IgD-negative memory B cell (primary cell): ENCODE data around the gene CDC42BPB. TPM values are rescaled to one million over a fixed set of nuclear protein-coding genes. Genes with fewer than 3 reads are reported as not detected.
A peak's percentile ranks its signal among the peaks of the same experiment; 100 is the strongest.

Source experiments
- H3K27ac Mint-ChIP-seq, 3 donors: one replicate each; pipeline ENCODE4 v1.8.0; 2020 to 2022; ENCODE audit warnings: mild to moderate bottlenecking in 3 of 3, mixed read lengths in 3 of 3, moderate library complexity in 1 of 3
- H3K27me3 Mint-ChIP-seq: one replicate; pipeline ENCODE4 v1.8.0; 2021; ENCODE audit warnings: mixed read lengths
- H3K36me3 Mint-ChIP-seq: one replicate; pipeline ENCODE4 v1.8.0; 2020; ENCODE audit warnings: mild to moderate bottlenecking, mixed read lengths
- H3K4me1 Mint-ChIP-seq, 3 donors: one replicate each; pipeline ENCODE4 v1.8.0; 2020 to 2022; ENCODE audit warnings: mixed read lengths in 3 of 3, mild to moderate bottlenecking in 1 of 3
- H3K4me3 Mint-ChIP-seq, 4 donors: one replicate each; pipeline ENCODE4 v1.8.0; 2020 to 2022; ENCODE audit warnings: mild to moderate bottlenecking in 4 of 4, mixed read lengths in 4 of 4, moderate library complexity in 3 of 4
- H3K9me3 Mint-ChIP-seq, 3 donors: one replicate each; pipeline ENCODE4 v1.8.0; 2020 to 2021; ENCODE audit warnings: mixed read lengths in 3 of 3, mild to moderate bottlenecking in 1 of 3
- polyA plus RNA-seq: library from polyadenylated mRNA; unstranded; fragments of 300-500 nt; fragmentation: Illumina TruSeq; gene quantifications from one replicate; pipeline ENCODE4 v1.2.3, GENCODE V29; 2021

CDC42BPB gene
- polyA plus RNA-seq, 1 donor from 2014 or later = 1.2 TPM

DNA sequence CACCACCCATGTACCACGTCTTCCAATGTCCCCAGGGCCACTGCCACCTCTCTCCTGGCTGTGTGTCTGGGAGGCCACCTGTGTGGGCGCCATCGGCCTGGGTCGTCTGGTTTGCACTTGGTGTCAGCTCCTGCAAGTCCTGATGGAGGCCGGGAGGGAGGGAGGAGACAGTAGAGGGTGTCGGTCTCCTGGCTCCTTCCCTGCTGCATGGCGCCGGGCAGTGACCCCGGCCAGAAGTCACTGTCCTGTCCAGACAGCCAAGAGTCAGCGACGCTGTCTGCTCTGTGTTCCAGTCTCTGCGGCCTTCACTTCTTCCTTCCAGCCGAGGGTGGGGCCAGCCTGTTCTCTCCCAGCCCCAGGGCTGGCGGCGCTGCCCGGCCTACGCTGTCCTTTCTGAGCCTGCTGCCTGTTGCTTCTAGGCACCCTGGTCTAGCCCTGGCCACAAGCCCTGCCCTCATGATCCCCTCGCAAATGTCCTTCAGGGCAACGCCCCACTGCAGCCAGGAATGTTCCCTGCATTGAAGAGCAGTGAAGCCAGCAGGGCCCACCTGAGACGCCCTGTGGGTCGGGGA, 13.7 kb upstream of the CDC42BPB start:
- H3K4me1 Mint-ChIP-seq = peaks cover 0 to 4% (median 3%) of the 10 kb centered on the region in 3 donors
- no peak overlapping the region for H3K27ac Mint-ChIP-seq
- no peaks in the 10 kb centered on the region for H3K9me3 Mint-ChIP-seq
- H3K36me3 Mint-ChIP-seq = peaks cover 3% of the 10 kb centered on the region
- H3K27me3 Mint-ChIP-seq = peaks cover 2% of the 10 kb centered on the region
- H3K4me3 Mint-ChIP-seq = no peak overlapping the region

GRCh38 chr14:103070263-103070885, 13.0 kb upstream of the CDC42BPB start:
- H3K4me3 Mint-ChIP-seq = no peak overlapping the region
- H3K36me3 Mint-ChIP-seq = peaks cover 3% of the 10 kb centered on the region
- no peaks in the 10 kb centered on the region for H3K9me3 Mint-ChIP-seq
- H3K27me3 Mint-ChIP-seq = peaks cover 2% of the 10 kb centered on the region
- H3K27ac Mint-ChIP-seq = no peak overlapping the region
- H3K4me1 Mint-ChIP-seq = peaks cover 0 to 4% (median 3%) of the 10 kb centered on the region in 3 donors

DNA sequence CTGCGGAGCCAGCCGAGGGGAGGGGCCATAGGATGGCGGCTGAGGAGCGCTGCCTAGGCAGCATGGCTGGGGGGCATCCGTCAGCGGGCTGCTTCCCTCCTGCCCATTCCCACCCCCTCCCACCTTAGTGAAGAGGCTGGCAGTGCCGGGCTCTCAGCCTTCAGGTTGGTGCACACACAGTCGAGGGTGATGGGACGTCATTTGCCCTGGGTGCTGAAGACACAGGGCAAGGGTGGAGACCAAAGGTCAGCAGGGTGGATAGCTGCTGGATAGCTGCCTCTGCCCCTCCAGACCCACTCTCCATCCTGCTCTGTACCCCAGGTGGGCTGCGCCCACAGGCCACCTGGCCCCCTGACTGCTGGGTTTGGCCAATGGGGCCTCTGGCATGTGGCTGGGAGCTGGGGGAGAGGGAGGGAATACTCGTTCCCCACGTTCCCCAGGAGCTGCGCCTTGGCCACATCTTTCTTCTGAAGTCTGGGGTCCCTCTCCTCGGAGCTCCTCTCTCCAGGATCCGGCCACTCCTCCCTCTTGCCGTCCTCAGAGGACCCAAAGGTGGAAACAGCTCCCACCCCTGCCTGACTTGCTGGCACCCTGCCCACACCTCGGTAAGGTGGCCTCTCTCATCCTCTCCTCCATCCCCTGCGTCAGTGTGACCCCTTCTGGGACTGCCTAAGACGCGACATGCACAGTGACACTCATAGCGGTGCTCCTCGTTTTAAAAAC, 11.2 kb upstream of the CDC42BPB start:
- Mint-ChIP-seq H3K36me3 (peaks cover 3% of the 10 kb centered on the region), H3K27me3 (peaks cover 2% of the 10 kb centered on the region), H3K4me1 (peaks cover 0 to 3% (median 0%) of the 10 kb centered on the region in 3 donors), H3K27ac (no peak overlapping the region), H3K9me3 (no peaks in the 10 kb centered on the region), H3K4me3 (peak overlapping the region in 1 of 4 donors; percentile 35)

DNA sequence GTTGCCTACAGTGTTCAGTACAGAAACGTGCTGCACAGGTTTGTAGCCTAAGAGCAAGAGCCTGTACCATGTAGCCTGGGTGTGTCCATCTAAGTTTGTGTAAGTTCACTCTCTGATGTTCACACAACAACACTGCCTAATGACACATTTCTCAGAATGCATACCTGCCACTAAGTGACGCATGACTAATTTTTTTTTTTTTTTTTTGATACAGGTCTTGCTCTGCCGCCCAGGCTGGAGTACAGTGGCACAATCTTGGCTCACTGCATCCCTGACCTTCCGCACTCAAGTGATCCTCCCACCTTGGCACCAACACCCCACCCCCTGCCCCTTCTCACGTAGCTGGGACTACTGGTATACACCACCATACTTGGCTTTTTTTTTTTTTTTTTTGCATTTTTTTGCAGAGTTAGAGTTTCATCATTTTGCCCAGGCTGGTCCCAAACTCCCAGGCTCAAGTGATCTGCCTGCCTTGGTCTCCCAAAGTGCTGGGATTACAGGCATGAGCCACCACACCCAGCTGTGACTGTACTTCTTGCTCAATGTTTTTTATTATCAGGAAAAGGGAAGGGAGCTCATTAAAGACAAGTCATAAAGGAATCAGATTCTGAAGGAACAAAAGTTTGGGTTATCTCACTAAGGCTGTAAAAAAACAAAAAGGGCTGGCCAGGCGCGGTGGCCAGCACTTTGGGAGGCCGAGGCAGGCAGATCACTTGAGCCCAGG, 10.0 kb upstream of the CDC42BPB start:
- H3K27ac Mint-ChIP-seq = peak overlapping the region in 1 of 3 donors; percentile 67
- peaks cover 0 to 3% (median 0%) of the 10 kb centered on the region in 3 donors for H3K4me1 Mint-ChIP-seq
- peaks cover 3% of the 10 kb centered on the region for H3K36me3 Mint-ChIP-seq
- no peaks in the 10 kb centered on the region for H3K9me3 Mint-ChIP-seq
- H3K27me3 Mint-ChIP-seq = peaks cover 2% of the 10 kb centered on the region
- H3K4me3 Mint-ChIP-seq = no peak overlapping the region

DNA sequence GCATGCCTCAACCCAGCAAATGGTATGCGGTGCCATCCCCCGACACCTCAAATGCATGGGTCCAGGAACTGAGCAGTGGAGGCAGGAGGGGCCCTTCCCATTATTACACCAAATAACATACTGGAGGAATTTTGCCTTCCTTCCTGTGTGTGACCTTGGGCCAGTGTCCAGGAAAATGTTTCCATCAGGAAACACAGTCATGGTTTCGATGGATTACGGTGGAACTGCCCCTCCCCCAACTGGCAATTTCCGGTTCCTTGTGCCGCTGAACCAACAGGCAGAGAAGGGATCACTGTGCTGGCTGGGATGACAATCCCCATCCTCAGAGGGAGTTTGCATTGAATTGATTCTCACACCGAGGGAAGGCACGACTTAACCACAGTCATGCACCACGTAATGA, 9.1 kb upstream of the CDC42BPB start:
- Mint-ChIP-seq H3K4me1 (peaks cover 0 to 3% (median 0%) of the 10 kb centered on the region in 3 donors), H3K27ac (no peak overlapping the region), H3K4me3 (no peak overlapping the region), H3K36me3 (peaks cover 3% of the 10 kb centered on the region), H3K9me3 (no peaks in the 10 kb centered on the region), H3K27me3 (peaks cover 2% of the 10 kb centered on the region)

DNA sequence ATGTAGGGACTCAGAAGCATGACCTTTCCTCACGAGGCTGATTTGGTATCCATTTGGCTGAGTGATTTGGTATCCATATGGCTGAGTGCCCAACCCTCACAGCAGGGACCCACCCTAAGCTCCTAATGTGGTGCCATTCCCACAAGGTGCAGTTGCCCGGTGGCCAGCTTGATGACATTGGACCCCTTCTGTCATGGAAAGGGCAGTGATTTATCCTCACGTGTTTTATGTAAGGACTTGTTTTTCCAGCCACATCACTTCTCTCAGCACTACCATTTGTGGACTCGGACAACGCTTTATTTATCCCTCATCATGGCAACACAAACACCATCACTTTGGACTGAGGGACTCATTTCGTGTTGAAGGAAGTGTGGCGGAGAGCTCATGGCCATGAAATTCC, 8.5 kb upstream of the CDC42BPB start:
- Mint-ChIP-seq H3K27me3 (peaks cover 2% of the 10 kb centered on the region), H3K36me3 (peaks cover 3% of the 10 kb centered on the region), H3K4me3 (no peak overlapping the region), H3K4me1 (peaks cover 0 to 3% (median 0%) of the 10 kb centered on the region in 3 donors), H3K27ac (no peak overlapping the region), H3K9me3 (no peaks in the 10 kb centered on the region)

GRCh38 chr14:103064978-103065377, 7.6 kb upstream of the CDC42BPB start:
- Mint-ChIP-seq H3K27me3 (peaks cover 2% of the 10 kb centered on the region), H3K4me3 (no peak overlapping the region), H3K4me1 (peaks cover 0 to 3% (median 3%) of the 10 kb centered on the region in 3 donors), H3K9me3 (no peaks in the 10 kb centered on the region), H3K27ac (no peak overlapping the region), H3K36me3 (peaks cover 3% of the 10 kb centered on the region)

GRCh38 chr14:103064436-103064835, 7.1 kb upstream of the CDC42BPB start:
- Mint-ChIP-seq H3K27ac (no peak overlapping the region), H3K27me3 (no peaks in the 10 kb centered on the region), H3K4me1 (peaks cover 0 to 4% (median 3%) of the 10 kb centered on the region in 3 donors), H3K4me3 (no peak overlapping the region), H3K36me3 (no peaks in the 10 kb centered on the region), H3K9me3 (no peaks in the 10 kb centered on the region)

DNA sequence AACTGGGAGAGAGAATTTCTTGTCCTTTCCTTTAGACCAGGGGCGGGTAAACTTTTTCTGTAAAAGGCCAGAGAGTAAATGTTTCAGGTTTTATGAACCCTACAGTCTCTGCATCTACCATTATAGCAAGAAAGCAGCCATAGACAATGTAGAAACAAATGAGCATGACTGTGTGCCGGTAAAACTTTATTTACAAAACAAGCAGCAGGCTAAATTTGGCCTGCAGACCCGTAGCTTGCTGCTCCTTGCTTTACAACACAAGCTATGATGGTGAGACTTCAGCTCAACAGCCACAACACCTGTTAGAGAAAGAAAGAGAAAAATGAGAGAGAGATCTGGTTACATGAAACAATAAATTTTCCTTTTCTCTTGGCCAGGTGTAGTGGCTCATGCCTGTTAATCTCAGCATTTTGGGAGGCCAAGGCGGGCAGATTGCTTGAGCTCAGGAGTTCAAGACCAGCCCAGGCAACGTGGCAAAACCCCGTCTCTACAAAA, 4.2 kb upstream of the CDC42BPB start:
- Mint-ChIP-seq H3K4me3 (peak overlapping the region in 1 of 4 donors; percentile 11), H3K9me3 (no peaks in the 10 kb centered on the region), H3K36me3 (no peaks in the 10 kb centered on the region), H3K27me3 (no peaks in the 10 kb centered on the region), H3K4me1 (peaks cover 2 to 9% (median 4%) of the 10 kb centered on the region in 3 donors), H3K27ac (peak overlapping the region in 1 of 3 donors; percentile 42)

- peak overlapping the region in 1 of 3 donors; percentile 86 for H3K27ac Mint-ChIP-seq
- H3K27me3 Mint-ChIP-seq = no peaks in the 10 kb centered on the region
- H3K4me1 Mint-ChIP-seq = peaks cover 13 to 20% (median 15%) of the 10 kb centered on the region in 3 donors
- H3K9me3 Mint-ChIP-seq = no peaks in the 10 kb centered on the region
- no peaks in the 10 kb centered on the region for H3K36me3 Mint-ChIP-seq
- H3K4me3 Mint-ChIP-seq = peak overlapping the region in 2 of 4 donors; percentile 26 to 80
Observed at GRCh38 chr14:103059556-103059955, 2.2 kb upstream of the CDC42BPB start.

GRCh38 chr14:103058164-103059055, 1.1 kb upstream of the CDC42BPB start:
- peak overlapping the region; percentile 22 to 81 (median 53) for H3K27ac Mint-ChIP-seq
- H3K4me3 Mint-ChIP-seq = peak overlapping the region; percentile 74 to 80 (median 78)
- H3K27me3 Mint-ChIP-seq = no peaks in the 10 kb centered on the region
- H3K36me3 Mint-ChIP-seq = no peaks in the 10 kb centered on the region
- H3K4me1 Mint-ChIP-seq = peaks cover 13 to 25% (median 16%) of the 10 kb centered on the region in 3 donors
- H3K9me3 Mint-ChIP-seq = no peaks in the 10 kb centered on the region

DNA sequence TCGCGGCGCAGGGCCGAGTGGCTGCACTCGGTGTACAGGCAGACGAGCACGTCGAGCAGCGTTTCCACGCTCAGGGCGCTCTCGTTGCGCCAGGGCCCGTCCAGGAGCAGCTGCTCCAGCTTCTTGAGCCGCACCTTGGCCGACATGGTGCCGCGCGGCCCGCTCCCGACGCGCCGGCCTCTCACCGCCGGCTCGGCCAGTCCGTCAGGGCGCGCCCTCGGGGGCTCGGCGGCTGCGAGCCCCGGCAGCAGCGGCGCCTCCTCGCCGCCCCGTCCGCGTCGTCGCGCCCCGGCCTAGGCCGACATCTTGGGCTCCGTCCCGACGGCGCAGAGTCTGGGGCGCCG, 349 bp downstream of the CDC42BPB start:
- Mint-ChIP-seq H3K4me3 (peak overlapping the region in 2 of 4 donors; percentile 82 to 84), H3K9me3 (no peaks in the 10 kb centered on the region), H3K36me3 (no peaks in the 10 kb centered on the region), H3K27me3 (no peaks in the 10 kb centered on the region), H3K27ac (no peak overlapping the region), H3K4me1 (peaks cover 20 to 32% (median 21%) of the 10 kb centered on the region in 3 donors)

GRCh38 chr14:103056322-103057027, 874 bp downstream of the CDC42BPB start:
- H3K4me1 Mint-ChIP-seq = peaks cover 20 to 32% (median 21%) of the 10 kb centered on the region in 3 donors
- peak overlapping the region in 2 of 3 donors; percentile 52 to 64 for H3K27ac Mint-ChIP-seq
- no peaks in the 10 kb centered on the region for H3K9me3 Mint-ChIP-seq
- peak overlapping the region; percentile 82 to 95 (median 87) for H3K4me3 Mint-ChIP-seq
- no peaks in the 10 kb centered on the region for H3K27me3 Mint-ChIP-seq
- no peaks in the 10 kb centered on the region for H3K36me3 Mint-ChIP-seq
